Skeletal muscle tissue (tissue), 4 donors: ENCODE results near the gene AMOTL2. TPM values are rescaled to one million over a fixed set of nuclear protein-coding genes. Genes with fewer than 3 reads are reported as not detected.

Experiments
- H3K27ac ChIP-seq: one replicate; pipeline ENCODE4 v1.7.0; 2013; ENCODE audit warnings: mild to moderate bottlenecking, low read depth, low read length, inconsistent platforms
- H3K27me3 ChIP-seq, 3 donors: one replicate each; pipeline ENCODE4 v1.7.0; 2013; ENCODE audit warnings: low read length in 3 of 3; ENCODE audit not compliant: control insufficient read depth in 3 of 3, insufficient read depth in 3 of 3
- H3K36me3 ChIP-seq, 3 donors: one replicate each; pipeline ENCODE4 v1.7.0; 2013; ENCODE audit warnings: low read length in 3 of 3; ENCODE audit not compliant: control insufficient read depth in 3 of 3, insufficient read depth in 3 of 3
- H3K4me1 ChIP-seq, 3 donors: one replicate each; pipeline ENCODE4 v1.7.0; 2013; ENCODE audit warnings: low read length in 3 of 3, mild to moderate bottlenecking in 3 of 3; ENCODE audit not compliant: control insufficient read depth in 3 of 3, insufficient read depth in 3 of 3
- H3K4me3 ChIP-seq, 3 donors: one replicate each; pipeline ENCODE4 v1.7.0; 2013; ENCODE audit warnings: low read length in 3 of 3
- H3K9ac ChIP-seq, 3 donors: one replicate each; pipeline ENCODE4 v1.7.0; 2013; ENCODE audit warnings: low read length in 3 of 3, mild to moderate bottlenecking in 3 of 3, moderate library complexity in 2 of 3, low read depth in 1 of 3
- H3K9me3 ChIP-seq, 3 donors: one replicate each; pipeline ENCODE4 v1.7.0; 2013; ENCODE audit warnings: low read length in 3 of 3; ENCODE audit not compliant: control insufficient read depth in 3 of 3
- total RNA-seq: library from RNA; depleted of rRNA; stranded (reverse); fragments of >200 nt; gene quantifications from one replicate; pipeline ENCODE4 v1.2.3, GENCODE V29; 2014
- donor health status: Osteomylitis.

Gene AMOTL2
- total RNA-seq, 1 donor from 2014 or later: 56.9 TPM

GRCh38 chr3:134373271-134374104 lies 759 bp downstream of the AMOTL2 start:
- H3K27me3 ChIP-seq: no peaks in the 10 kb centered on the region
- H3K4me3 ChIP-seq: peak overlapping the region; percentile 86 to 88 (median 87)
- H3K27ac ChIP-seq: peak overlapping the region; percentile 97
- H3K9ac ChIP-seq: peak overlapping the region; percentile 96 to 99 (median 98)
- H3K9me3 ChIP-seq: no peaks in the 10 kb centered on the region
- H3K4me1 ChIP-seq: peaks cover 53 to 83% (median 72%) of the 10 kb centered on the region in 3 donors
- peaks cover 21 to 34% (median 33%) of the 10 kb centered on the region in 3 donors for H3K36me3 ChIP-seq

GRCh38 chr3:134372396-134373270 lies 1.6 kb downstream of the AMOTL2 start:
- Histone ChIP-seq H3K9me3 (no peaks in the 10 kb centered on the region), H3K9ac (peak overlapping the region; percentile 96 to 99 (median 98)), H3K4me3 (peak overlapping the region; percentile 86 to 88 (median 87)), H3K36me3 (peaks cover 21 to 37% (median 36%) of the 10 kb centered on the region in 3 donors), H3K27me3 (no peaks in the 10 kb centered on the region), H3K27ac (peak overlapping the region; percentile 97), H3K4me1 (peaks cover 59 to 85% (median 73%) of the 10 kb centered on the region in 3 donors)

- Histone ChIP-seq H3K36me3 (peaks cover 28 to 46% (median 44%) of the 10 kb centered on the region in 3 donors), H3K4me1 (peaks cover 68 to 90% (median 81%) of the 10 kb centered on the region in 3 donors)
Observed at GRCh38 chr3:134371542-134372324, 2.5 kb downstream of the AMOTL2 start.

GRCh38 chr3:134370611-134371531 lies 3.4 kb downstream of the AMOTL2 start:
- Histone ChIP-seq H3K4me1 (peaks cover 77 to 96% (median 89%) of the 10 kb centered on the region in 3 donors), H3K27me3 (no peaks in the 10 kb centered on the region), H3K9me3 (no peaks in the 10 kb centered on the region), H3K4me3 (peak overlapping the region; percentile 14 to 35 (median 25)), H3K27ac (peak overlapping the region; percentile 74), H3K9ac (peak overlapping the region in 2 of 3 donors; percentile 54 to 98), H3K36me3 (peaks cover 33 to 54% (median 53%) of the 10 kb centered on the region in 3 donors)

More at GRCh38 chr3:134371542-134372324, 2.5 kb downstream of the AMOTL2 start:
- Histone ChIP-seq H3K27me3 (no peaks in the 10 kb centered on the region), H3K9me3 (no peaks in the 10 kb centered on the region), H3K4me3 (peak overlapping the region; percentile 86 to 88 (median 87)), H3K27ac (peak overlapping the region; percentile 59), H3K9ac (peak overlapping the region in 2 of 3 donors; percentile 24 to 98)

- H3K4me3 ChIP-seq: peak overlapping the region in 2 of 3 donors; percentile 33 to 35
Observed at GRCh38 chr3:134369861-134370596, 4.2 kb downstream of the AMOTL2 start.

GRCh38 chr3:134369231-134369741 lies 5.0 kb downstream of the AMOTL2 start:
- no peaks in the 10 kb centered on the region for H3K27me3 ChIP-seq
- no peaks in the 10 kb centered on the region for H3K9me3 ChIP-seq
- H3K4me1 ChIP-seq: peaks cover 82 to 97% (median 91%) of the 10 kb centered on the region in 3 donors
- peak overlapping the region; percentile 55 to 73 (median 60) for H3K9ac ChIP-seq
- peaks cover 42 to 68% (median 64%) of the 10 kb centered on the region in 3 donors for H3K36me3 ChIP-seq
- H3K27ac ChIP-seq: peak overlapping the region; percentile 74
- peak overlapping the region in 1 of 3 donors; percentile 33 for H3K4me3 ChIP-seq

More at GRCh38 chr3:134369861-134370596, 4.2 kb downstream of the AMOTL2 start:
- Histone ChIP-seq H3K36me3 (peaks cover 41 to 62% (median 62%) of the 10 kb centered on the region in 3 donors), H3K9ac (peak overlapping the region; percentile 55 to 98 (median 73)), H3K9me3 (no peaks in the 10 kb centered on the region), H3K27me3 (no peaks in the 10 kb centered on the region), H3K27ac (peak overlapping the region; percentile 74), H3K4me1 (peaks cover 80 to 96% (median 90%) of the 10 kb centered on the region in 3 donors)

- H3K4me1 ChIP-seq: peaks cover 86 to 98% (median 93%) of the 10 kb centered on the region in 3 donors
- H3K9ac ChIP-seq: peak overlapping the region in 2 of 3 donors; percentile 60 to 73
- peak overlapping the region; percentile 74 for H3K27ac ChIP-seq
- peak overlapping the region in 1 of 3 donors; percentile 14 for H3K4me3 ChIP-seq
- no peaks in the 10 kb centered on the region for H3K27me3 ChIP-seq
- peaks cover 42 to 69% (median 64%) of the 10 kb centered on the region in 3 donors for H3K36me3 ChIP-seq
- no peaks in the 10 kb centered on the region for H3K9me3 ChIP-seq
Observed at GRCh38 chr3:134368751-134369105, 5.5 kb downstream of the AMOTL2 start.
